Spleen (tissue), 11 donors: ENCODE measurements around the gene KRTAP4-8. TPM values are rescaled to one million over a fixed set of nuclear protein-coding genes. Genes with fewer than 3 reads are reported as not detected.
A peak's percentile ranks its signal among the peaks of the same experiment; 100 is the strongest.
"Not testable (repeated sequence)": the region's sequence is repeated elsewhere in the genome, so short reads cannot be mapped to it uniquely, and the experiment has no call there.

Experiments
- DNase-seq: peaks from one replicate; pipeline ENCODE4 v3.0.0-alpha.2; 2020
- H3K27ac ChIP-seq, 8 donors: fragments of 200-600 bp; sonication (generic) in 7 of 8; 1 replicate in 4 of 8; 2 replicates in 4 of 8; pipeline versions ENCODE4 v1.5.0 to v1.8.0; 2016 to 2021; ENCODE audit warnings: inconsistent platforms in 4 of 8, mild to moderate bottlenecking in 4 of 8, moderate library complexity in 1 of 8
- H3K27me3 ChIP-seq, 7 donors: fragments of 200-600 bp; sonication (generic) in 6 of 7; replicated peaks in 1 of 7; 1 replicate in 4 of 7; 2 replicates in 3 of 7; pipeline versions ENCODE4 v1.5.0 to v1.8.0; 2016 to 2021; ENCODE audit warnings: inconsistent platforms in 3 of 7, mild to moderate bottlenecking in 1 of 7
- H3K36me3 ChIP-seq, 6 donors: fragments of 200-600 bp; sonication (generic) in 5 of 6; 1 replicate in 4 of 6; 2 replicates in 2 of 6; pipeline versions ENCODE4 v1.5.0 to v1.8.0; 2016 to 2021; ENCODE audit warnings: inconsistent platforms in 2 of 6
- H3K4me1 ChIP-seq, 6 donors: fragments of 200-600 bp; sonication (generic) in 5 of 6; 1 replicate in 3 of 6; 2 replicates in 3 of 6; pipeline versions ENCODE4 v1.5.0 to v1.8.0; 2016 to 2021; ENCODE audit warnings: inconsistent platforms in 3 of 6
- H3K4me3 ChIP-seq, 8 donors: fragments of 200-600 bp; sonication (generic) in 7 of 8; 1 replicate in 4 of 8; 2 replicates in 4 of 8; pipeline versions ENCODE4 v1.5.0 to v1.8.0; 2016 to 2021; ENCODE audit warnings: inconsistent platforms in 4 of 8, mild to moderate bottlenecking in 4 of 8, moderate library complexity in 2 of 8
- H3K9me3 ChIP-seq, 8 donors: fragments of 200-600 bp; sonication (generic) in 7 of 8; 1 replicate in 4 of 8; 2 replicates in 4 of 8; pipeline versions ENCODE4 v1.5.0 to v1.8.0; 2016 to 2021; ENCODE audit warnings: inconsistent platforms in 4 of 8
- CTCF ChIP-seq, 11 experiments: fragments of 200-600 bp in 7 of 11; fragments of 450-650 bp in 4 of 11; sonication (generic) in 4 of 11; IDR thresholded peaks in 8 of 11; conservative IDR thresholded peaks in 3 of 11; 1 replicate in 7 of 11; 2 replicates in 4 of 11; pipeline versions ENCODE4 v1.4.0 to v1.8.0; 2016 to 2021; ENCODE audit warnings: antibody characterized with exemption in 11 of 11, inconsistent platforms in 4 of 11, mild to moderate bottlenecking in 1 of 11
- POLR2A ChIP-seq, 3 donors: fragments of 450-650 bp; IDR thresholded peaks; one replicate each; pipeline ENCODE4 v1.5.1; 2017; ENCODE audit warnings: antibody characterized with exemption in 3 of 3, mild to moderate bottlenecking in 1 of 3
- POLR2AphosphoS5 ChIP-seq, 3 donors: sonication (generic); formaldehyde crosslinking; IDR thresholded peaks; one replicate each; pipeline ENCODE4 v1.5.1; 2017; ENCODE audit warnings: antibody characterized with exemption in 3 of 3
- WGBS, 5 donors: extraction: QIAGEN DNeasy Blood & Tissue Kit in 3 of 5; methylation state at CpG; one replicate each; pipeline versions ENCODE4 v1.1.5 to v1.1.7; 2013 to 2018; 5-methylcytosine and 5-hydroxymethylcytosine counted together
- intact Hi-C: fragments of 100-400 bp; cut with DNase I; formaldehyde crosslinking; loops from one replicate; pipeline ENCODE4 v1.15.0; 2023; ENCODE audit warnings: low total_unique reads
- polyA plus RNA-seq, 3 donors: library from polyadenylated mRNA; stranded (reverse); fragments of 200-250 nt; gene quantifications; one replicate each; pipeline ENCODE4 v1.2.1, GENCODE V29; 2013
- total RNA-seq, 7 donors: library from RNA; depleted of rRNA in 3 of 7; stranded (reverse); fragments of >200 nt in 3 of 7; fragmentation: NEBNext Ultra II Directional in 4 of 7; extraction: Animal tissue kit (Norgen Biotek cat#: 25700) in 4 of 7; gene quantifications; one replicate each; pipeline versions ENCODE4 v1.1.0 to v1.2.1, GENCODE V29; 2016 to 2021
- donor health status: healthy with polysubstance abuse.
- donor health status: DM: no; HTN: no; CAD: no; lungs with moderate emphysema.
- donor health status: DM: no; HTN: no; CAD: no.
- donor health status: Bipolar disorder and iron deficiency.
- donor health status: healthy.
- donor health status: DM: no; HTN: no; CAD: no.
- donor health status: DM: yes; HTN: yes; CAD: no.

Gene KRTAP4-8
- total and polyA plus RNA-seq, 10 donors: not detected

- intact Hi-C loops: no loop called here
- Histone ChIP-seq H3K9me3 (peaks cover 0 to 6% (median 0%) of the 10 kb centered on the region in 8 donors), H3K36me3 (no peaks in the 10 kb centered on the region), H3K4me1 (peaks cover 3 to 70% (median 20%) of the 10 kb centered on the region in 6 donors), H3K4me3 (no peak overlapping the region), H3K27me3 (no peaks in the 10 kb centered on the region), H3K27ac (no peak overlapping the region)
- WGBS, 5 donors: 80 to 96% (median 89%) methylated on average over 2 of the region's 2 CpGs
- TF ChIP-seq CTCF (IDR thresholded peaks at IDR 0.05 in 8 of 11, conservative IDR thresholded peaks at IDR 0.05 in 3 of 11) (no peak), POLR2A (IDR thresholded peaks at IDR 0.05) (no peak), POLR2AphosphoS5 (IDR thresholded peaks at IDR 0.05) (no peak)
- no peak for DNase-seq
Measured at GRCh38 chr17:41121742-41122141, 23.8 kb upstream of the KRTAP4-8 start.

- peak overlapping the region in 7 of 8 donors; percentile 53 to 81 (median 69) for H3K27ac ChIP-seq
- peaks cover 5 to 68% (median 20%) of the 10 kb centered on the region in 6 donors for H3K4me1 ChIP-seq
- 21 to 31% (median 27%) methylated on average over 11 of the region's 11 CpGs for WGBS, 5 donors
- DNase-seq, intact Hi-C loops, H3K4me3 ChIP-seq, H3K27me3 ChIP-seq, H3K36me3 ChIP-seq, H3K9me3 ChIP-seq: not testable (repeated sequence)
- TF ChIP-seq CTCF (IDR thresholded peaks at IDR 0.05 in 8 of 11, conservative IDR thresholded peaks at IDR 0.05 in 3 of 11): peak in 1 of 11 experiments; percentile 21
- peak in 1 of 3 donors; percentile 35 for TF ChIP-seq POLR2AphosphoS5 (IDR thresholded peaks at IDR 0.05)
Measured at GRCh38 chr17:41119696-41120690, 22.1 kb upstream of the KRTAP4-8 start.

DNA sequence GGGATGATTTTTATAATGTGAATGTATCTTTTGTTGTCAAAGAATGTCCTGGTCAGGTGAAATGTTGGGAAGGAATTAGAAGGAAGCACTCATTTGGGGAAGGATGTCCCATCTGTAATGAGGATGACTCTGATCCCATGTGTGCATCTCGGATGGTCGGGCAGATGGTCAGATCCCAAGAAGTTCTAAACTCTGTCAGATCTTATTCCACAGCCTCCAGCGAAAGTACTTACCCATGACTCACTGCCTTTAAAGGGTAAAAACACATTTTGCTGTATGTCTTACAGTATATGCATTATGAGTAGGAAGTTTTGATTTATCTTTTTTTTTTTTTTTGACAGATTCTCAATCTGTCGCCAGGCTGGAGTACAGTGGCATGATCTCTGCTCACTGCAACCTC lies 20.8 kb upstream of the KRTAP4-8 start:
- peaks cover 3 to 56% (median 15%) of the 10 kb centered on the region in 6 donors for H3K4me1 ChIP-seq
- H3K9me3 ChIP-seq: peaks cover 0 to 6% (median under 1%) of the 10 kb centered on the region in 8 donors
- intact Hi-C loops: no loop called here
- WGBS, 5 donors: 83 to 93% (median 91%) methylated on average over 4 of the region's 4 CpGs
- H3K27ac ChIP-seq: no peak overlapping the region
- no peak overlapping the region for H3K4me3 ChIP-seq
- H3K27me3 ChIP-seq: peaks cover 0 to 5% (median 0%) of the 10 kb centered on the region in 7 donors
- no peaks in the 10 kb centered on the region for H3K36me3 ChIP-seq
- no peak for DNase-seq
- no peak for TF ChIP-seq CTCF (IDR thresholded peaks at IDR 0.05 in 8 of 11, conservative IDR thresholded peaks at IDR 0.05 in 3 of 11)
- no peak for TF ChIP-seq POLR2AphosphoS5 (IDR thresholded peaks at IDR 0.05)
- no peak for TF ChIP-seq POLR2A (IDR thresholded peaks at IDR 0.05)

GRCh38 chr17:41117846-41118386 lies 20.0 kb upstream of the KRTAP4-8 start, which contains the start of gene KRTAP4-11:
TSS of gene KRTAP4-11 (minus strand) at chr17:41118373. CDS start at chr17:41118315, 58 bp downstream.
- 64 to 86% (median 74%) methylated on average over 7 to 10 of the region's 10 CpGs for WGBS, 5 donors
- H3K36me3 ChIP-seq, DNase-seq, H3K27me3 ChIP-seq, H3K27ac ChIP-seq, intact Hi-C loops, H3K4me3 ChIP-seq: not testable (repeated sequence)
- Histone ChIP-seq H3K4me1 (peaks cover 3 to 48% (median 12%) of the 10 kb centered on the region in 6 donors), H3K9me3 (peaks cover 0 to 12% (median 8%) of the 10 kb centered on the region in 8 donors)
